Adipose tissue (tissue), 3 donors: Measurements from ENCODE around the gene ZPBP2. TPM values are rescaled to one million over a fixed set of nuclear protein-coding genes. Genes with fewer than 3 reads are reported as not detected.
"Not testable (repeated sequence)": the region's sequence is repeated elsewhere in the genome, so short reads cannot be mapped to it uniquely, and the experiment has no call there.

Experiments
- H3K27ac ChIP-seq: one replicate; pipeline ENCODE4 v1.5.1; 2013; ENCODE audit warnings: low read depth, low read length
- WGBS, 3 donors: extraction: QIAGEN DNeasy Blood & Tissue Kit; methylation state at CpG; one replicate each; pipeline ENCODE4 v1.1.7; 2013; 5-methylcytosine and 5-hydroxymethylcytosine counted together
- polyA plus RNA-seq, 3 donors: library from polyadenylated mRNA; stranded (reverse); fragments of 200-250 nt; gene quantifications; one replicate each; pipeline ENCODE4 v1.2.3, GENCODE V29; 2013
- donor health status: healthy with polysubstance abuse.
- donor health status: Bipolar disorder and iron deficiency.
- donor health status: healthy.

The ZPBP2 gene
- polyA plus RNA-seq, 3 donors: not detected

- WGBS, 3 donors: 58 to 68% (median 65%) methylated on average over 4 of the region's 4 CpGs
- no peak overlapping the region for H3K27ac ChIP-seq
These were observed 19.4 kb upstream of the ZPBP2 start for GRCh38 chr17:39848600-39848999.

GRCh38 chr17:39850186-39850585 is 17.8 kb upstream of the ZPBP2 start:
- H3K27ac ChIP-seq: not testable (repeated sequence)

GRCh38 chr17:39852239-39852638 is 15.8 kb upstream of the ZPBP2 start:
- 31 to 53% (median 50%) methylated on average over 3 of the region's 3 CpGs for WGBS, 3 donors

GRCh38 chr17:39854909-39855308 is 13.1 kb upstream of the ZPBP2 start:
- WGBS, 3 donors: 77 to 82% (median 82%) methylated on average over 2 of the region's 2 CpGs
- no peak overlapping the region for H3K27ac ChIP-seq

More at GRCh38 chr17:39852239-39852638, 15.8 kb upstream of the ZPBP2 start:
- no peak overlapping the region for H3K27ac ChIP-seq

- 85 to 87% (median 86%) methylated on average over 9 of the region's 9 CpGs for WGBS, 3 donors
These were observed 11.9 kb upstream of the ZPBP2 start for GRCh38 chr17:39855911-39856649.

GRCh38 chr17:39861235-39861634 is 6.8 kb upstream of the ZPBP2 start:
- WGBS, 3 donors: 78 to 88% (median 83%) methylated on average over 5 of the region's 5 CpGs

More at GRCh38 chr17:39855911-39856649, 11.9 kb upstream of the ZPBP2 start:
- not testable (repeated sequence) for H3K27ac ChIP-seq

GRCh38 chr17:39863244-39863917 is 4.6 kb upstream of the ZPBP2 start:
- H3K27ac ChIP-seq: no peak overlapping the region
- WGBS, 3 donors: 58 to 69% (median 61%) methylated on average over 7 of the region's 7 CpGs

More at GRCh38 chr17:39861235-39861634, 6.8 kb upstream of the ZPBP2 start:
- H3K27ac ChIP-seq: no peak overlapping the region

GRCh38 chr17:39863918-39864746 is 3.9 kb upstream of the ZPBP2 start, which contains the start of gene IKZF3:
Gene IKZF3, minus strand, starts transcription at chr17:39864312. Its CDS starts 186 bp downstream, at chr17:39864126.
- H3K27ac ChIP-seq: no peak within 1 kb of the TSS
- WGBS, 3 donors: 2 to 4% (median 4%) methylated on average over 50 of the region's 50 CpGs

GRCh38 chr17:39866013-39866730 is 1.8 kb upstream of the ZPBP2 start:
- H3K27ac ChIP-seq: no peak overlapping the region
- WGBS, 3 donors: 68 to 88% (median 84%) methylated on average over 8 of the region's 8 CpGs

GRCh38 chr17:39867084-39867879 is 720 bp upstream of the ZPBP2 start:
- WGBS, 3 donors: 77 to 86% (median 80%) methylated on average over 21 of the region's 21 CpGs
- H3K27ac ChIP-seq: no peak overlapping the region

GRCh38 chr17:39868554-39868942 is 546 bp downstream of the ZPBP2 start:
- whole genome bisulfite sequencing, 3 donors: 71 to 85% (median 72%) methylated on average over 17 of the region's 17 CpGs

GRCh38 chr17:39870776-39871175 is 2.8 kb downstream of the ZPBP2 start:
- 93 to 95% (median 94%) methylated on average over 1 of the region's 1 CpG for WGBS, 3 donors
- no peak overlapping the region for H3K27ac ChIP-seq

More at GRCh38 chr17:39868554-39868942, 546 bp downstream of the ZPBP2 start:
- no peak overlapping the region for H3K27ac ChIP-seq

GRCh38 chr17:39871801-39872200 is 3.8 kb downstream of the ZPBP2 start:
- no peak overlapping the region for H3K27ac ChIP-seq

GRCh38 chr17:39872751-39873150 is 4.7 kb downstream of the ZPBP2 start:
- WGBS, 3 donors: 61 to 89% (median 78%) methylated on average over 2 of the region's 2 CpGs
- H3K27ac ChIP-seq: no peak overlapping the region

More at GRCh38 chr17:39871801-39872200, 3.8 kb downstream of the ZPBP2 start:
- 72 to 81% (median 81%) methylated on average over 2 of the region's 2 CpGs for WGBS, 3 donors

GRCh38 chr17:39886102-39886501 is 18.1 kb downstream of the ZPBP2 start:
- WGBS, 3 donors: 70 to 75% (median 72%) methylated on average over 5 of the region's 5 CpGs
- H3K27ac ChIP-seq: not testable (repeated sequence)

GRCh38 chr17:39887078-39887477 is 19.1 kb downstream of the ZPBP2 start:
- H3K27ac ChIP-seq: no peak overlapping the region

GRCh38 chr17:39889200-39889599 is 21.2 kb downstream of the ZPBP2 start:
- no peak overlapping the region for H3K27ac ChIP-seq
- 17 to 47% (median 29%) methylated on average over 2 of the region's 2 CpGs for WGBS, 3 donors
